GM23338 (cell line): ENCODE measurements around the gene FAXC. TPM values are rescaled to one million over a fixed set of nuclear protein-coding genes. Genes with fewer than 3 reads are reported as not detected.

Experiments used
- ATAC-seq: fragments of 200-7000 bp; cut with Tn5 transposase; 3 replicates; pipeline ENCODE4 v1.9.1; 2020
- DNase-seq: peaks from one replicate; pipeline ENCODE4 v3.0.0-alpha.2; 2015; ENCODE audit warnings: low spot score
- H2AFZ ChIP-seq: fragments of 200-600 bp; sonication (generic); 2 replicates; pipeline ENCODE4 v1.8.0; 2016; ENCODE audit warnings: antibody characterized with exemption, mild to moderate bottlenecking, moderate library complexity
- H3F3A ChIP-seq: fragments of 200-600 bp; sonication (generic); replicated peaks from 2 replicates; pipeline ENCODE4 v1.8.0; 2017; ENCODE audit warnings: antibody characterized with exemption, mixed run types, low read depth
- H3K27ac ChIP-seq: fragments of 200-600 bp; sonication (generic); 2 replicates; pipeline ENCODE4 v1.6.1; 2016; ENCODE audit warnings: low read depth
- H3K27me3 ChIP-seq: fragments of 200-600 bp; sonication (generic); 2 replicates; pipeline ENCODE4 v1.8.0; 2016; ENCODE audit warnings: mild to moderate bottlenecking, mixed run types, moderate library complexity; ENCODE audit not compliant: insufficient read depth
- H3K36me3 ChIP-seq: fragments of 200-600 bp; sonication (generic); 2 replicates; pipeline ENCODE4 v1.8.0; 2016; ENCODE audit warnings: mild to moderate bottlenecking; ENCODE audit not compliant: insufficient read depth
- H3K4me1 ChIP-seq: fragments of 200-600 bp; sonication (generic); 2 replicates; pipeline ENCODE4 v1.8.0; 2016; ENCODE audit warnings: mild to moderate bottlenecking, moderate library complexity; ENCODE audit not compliant: insufficient read depth
- H3K4me2 ChIP-seq: fragments of 200-600 bp; sonication (generic); 2 replicates; pipeline ENCODE4 v1.7.1; 2017; ENCODE audit warnings: mixed run types
- H3K4me3 ChIP-seq: fragments of 200-600 bp; sonication (generic); 2 replicates; pipeline ENCODE4 v1.6.1; 2016; ENCODE audit warnings: mixed run types
- H3K79me2 ChIP-seq: fragments of 200-600 bp; sonication (generic); replicated peaks from 2 replicates; pipeline ENCODE4 v1.8.0; 2017; ENCODE audit warnings: mild to moderate bottlenecking; ENCODE audit not compliant: insufficient read depth
- H3K9me2 ChIP-seq: fragments of 200-600 bp; sonication (generic); 2 replicates; pipeline ENCODE4 v1.8.0; 2017; ENCODE audit not compliant: insufficient read depth
- H4K20me1 ChIP-seq: fragments of 200-600 bp; sonication (generic); replicated peaks from 2 replicates; pipeline ENCODE4 v1.8.0; 2017; ENCODE audit warnings: mild to moderate bottlenecking; ENCODE audit not compliant: insufficient read depth
- H3K27ac Mint-ChIP-seq: 2 replicates; pipeline ENCODE4 v1.8.0; 2020; ENCODE audit warnings: inconsistent platforms, mild to moderate bottlenecking, moderate library complexity, mixed read lengths
- H3K27me3 Mint-ChIP-seq: 3 replicates; pipeline ENCODE4 v1.8.0; 2022; ENCODE audit warnings: low read depth, mild to moderate bottlenecking, moderate library complexity, mixed read lengths, inconsistent platforms; ENCODE audit not compliant: insufficient read depth, poor library complexity
- H3K36me3 Mint-ChIP-seq: 3 replicates; pipeline ENCODE4 v1.8.0; 2021; ENCODE audit warnings: low read depth, mild to moderate bottlenecking, inconsistent platforms, moderate library complexity, mixed read lengths
- H3K4me1 Mint-ChIP-seq: 3 replicates; pipeline ENCODE4 v1.8.0; 2020; ENCODE audit warnings: mild to moderate bottlenecking, inconsistent platforms, mixed read lengths
- H3K4me3 Mint-ChIP-seq: 3 replicates; pipeline ENCODE4 v1.8.0; 2021; ENCODE audit warnings: moderate library complexity, mild to moderate bottlenecking, inconsistent platforms, mixed read lengths
- H3K9me3 Mint-ChIP-seq: 3 replicates; pipeline ENCODE4 v1.8.0; 2020; ENCODE audit warnings: moderate library complexity, mild to moderate bottlenecking, inconsistent platforms, mixed read lengths
- CTCF ChIP-seq, 2 experiments: fragments of 200-600 bp in 1 of 2; sonication (generic) in 1 of 2; conservative IDR thresholded peaks; 2 replicates each; pipeline versions ENCODE4 v1.5.1 to v1.6.1; 2016 to 2017; ENCODE audit warnings: antibody characterized with exemption in 2 of 2, low read depth in 2 of 2, mild to moderate bottlenecking in 2 of 2, moderate library complexity in 1 of 2
- ETS1 ChIP-seq: IDR thresholded peaks from 2 replicates; pipeline ENCODE4 v1.6.1; 2016; ENCODE audit warnings: antibody characterized with exemption
- EZH2 ChIP-seq: fragments of 200-600 bp; sonication (generic); IDR thresholded peaks from one replicate; pipeline ENCODE4 v1.8.0; 2017; ENCODE audit warnings: antibody characterized with exemption, mild to moderate bottlenecking, low read depth; ENCODE audit not compliant: unreplicated experiment
- EZH2phosphoT487 ChIP-seq: fragments of 200-600 bp; sonication (generic); IDR thresholded peaks from one replicate; pipeline ENCODE4 v1.8.1; 2018; ENCODE audit warnings: antibody characterized with exemption; ENCODE audit not compliant: unreplicated experiment
- JUNB ChIP-seq: IDR thresholded peaks from one replicate; pipeline ENCODE4 v1.6.1; 2016; ENCODE audit warnings: antibody characterized with exemption; ENCODE audit not compliant: unreplicated experiment
- NANOG ChIP-seq: IDR thresholded peaks from 2 replicates; pipeline ENCODE4 v1.6.1; 2016; ENCODE audit warnings: antibody characterized with exemption, borderline replicate concordance
- POLR2AphosphoS5 ChIP-seq: IDR thresholded peaks from 2 replicates; pipeline ENCODE4 v1.6.1; 2016; ENCODE audit warnings: antibody characterized with exemption, low read depth
- STAT1 ChIP-seq: IDR thresholded peaks from one replicate; pipeline ENCODE4 v1.6.1; 2016; ENCODE audit warnings: antibody characterized with exemption; ENCODE audit not compliant: unreplicated experiment
- ZNF114 ChIP-seq: fragments of 250-450 bp; sonication (Bioruptor Pico); IDR thresholded peaks from 2 replicates; pipeline ENCODE4 v1.5.0; 2020; ENCODE audit warnings: mild to moderate bottlenecking, moderate library complexity
- ZNF331 ChIP-seq: fragments of 250-450 bp; sonication (Bioruptor Pico); IDR thresholded peaks from 2 replicates; pipeline ENCODE4 v1.5.0; 2020; ENCODE audit warnings: low read depth, mild to moderate bottlenecking, moderate library complexity
- ZNF462 ChIP-seq: fragments of 250-450 bp; sonication (Bioruptor Pico); IDR thresholded peaks from 2 replicates; pipeline ENCODE4 v1.5.0; 2020; ENCODE audit warnings: mild to moderate bottlenecking, moderate library complexity
- polyA plus RNA-seq: library from polyadenylated mRNA; unstranded; fragments of >200 nt; fragmentation: Nextera tagmentation; extraction: Ambion mirVana; gene quantifications from 2 replicates; pipeline ENCODE4 v1.2.1, GENCODE V29; 2016
- total RNA-seq: library from RNA; depleted of rRNA; stranded (reverse); fragments of >200 nt; shearing (Covaris generic); gene quantifications from 2 replicates; pipeline ENCODE4 v1.2.3, GENCODE V29; 2014

FAXC gene
- total and polyA plus RNA-seq, 2 experiments from 2014 or later, result 10.5 to 15.2 TPM

- H3K27me3 ChIP-seq, result no peaks in the 10 kb centered on the region
- Mint-ChIP-seq H3K27me3 (peaks cover 5% of the 10 kb centered on the region), H3K27ac (no peak overlapping the region), H3K4me1 (no peaks in the 10 kb centered on the region), H3K36me3 (no peaks in the 10 kb centered on the region), H3K4me3 (no peak overlapping the region), H3K9me3 (no peaks in the 10 kb centered on the region)
- no peaks in the 10 kb centered on the region for H3K9me2 ChIP-seq
- H3K27ac ChIP-seq, result no peak overlapping the region
- H4K20me1 ChIP-seq, result no peaks in the 10 kb centered on the region
- H3K79me2 ChIP-seq, result no peaks in the 10 kb centered on the region
- TF ChIP-seq ETS1 (no peak), ZNF114 (CRISPR knock-in tag) (no peak), STAT1 (no peak), NANOG (no peak), CTCF (conservative IDR thresholded peaks at IDR 0.05; ENCODE audit: low read depth in 2 of 2) (no peak), ZNF462 (CRISPR knock-in tag) (no peak), EZH2phosphoT487 (no peak), ZNF331 (no peak), JUNB (no peak), POLR2AphosphoS5 (no peak), EZH2 (no peak)
- H3K4me1 ChIP-seq, result no peaks in the 10 kb centered on the region
- no peak for DNase-seq
- no peak overlapping the region for H3K4me2 ChIP-seq
- no peak overlapping the region for H2AFZ ChIP-seq
- no peaks in the 10 kb centered on the region for H3F3A ChIP-seq
- ATAC-seq, result no peak
- no peaks in the 10 kb centered on the region for H3K36me3 ChIP-seq
- no peak overlapping the region for H3K4me3 ChIP-seq
Measured at GRCh38 chr6:99232056-99232455, 117.4 kb downstream of the FAXC start.
